Measurements from ENCODE around the gene HAAO.

HAAO gene

DNA sequence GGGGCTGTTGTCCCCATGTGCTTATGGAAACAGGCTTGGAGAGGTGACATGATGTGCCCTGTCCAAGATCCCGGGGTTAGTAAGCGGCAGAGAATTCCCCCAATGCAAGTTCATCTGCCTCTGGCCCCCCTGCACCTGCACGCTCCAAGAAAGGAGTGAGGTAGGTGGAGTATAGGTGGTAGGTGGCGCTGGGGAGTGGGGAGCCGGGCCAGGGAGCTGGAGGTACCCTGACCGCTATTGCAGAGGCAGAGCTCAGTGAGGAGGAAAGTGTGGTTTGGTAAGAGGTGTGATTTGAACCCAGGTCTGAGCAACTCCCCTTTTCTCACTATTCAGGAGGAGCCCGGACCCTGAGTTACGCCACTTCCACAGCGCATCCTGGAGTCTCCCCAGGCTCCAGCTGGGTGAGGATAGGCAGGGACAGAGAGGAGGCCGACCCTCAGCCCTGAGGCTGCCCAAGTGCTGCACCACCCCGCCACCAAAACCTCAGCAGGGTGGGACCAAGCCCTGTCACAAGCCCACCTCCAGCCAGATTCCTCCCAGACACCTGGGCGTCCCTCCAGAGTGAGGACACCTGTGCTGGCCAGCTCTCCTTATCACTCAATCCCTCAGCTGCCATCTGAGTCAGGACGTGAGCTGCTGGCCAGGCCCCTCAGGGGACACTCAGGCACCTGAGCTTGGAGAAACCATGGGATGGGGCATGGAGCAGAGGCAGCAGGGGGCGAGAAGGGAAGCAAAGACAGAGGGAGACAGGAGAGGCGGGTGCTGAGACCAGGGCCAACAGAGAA is 5.6 kb downstream of the HAAO start:
- Histone ChIP-seq H3K36me3 (ENCODE audit: control insufficient read depth in 2 of 2, insufficient read depth in 2 of 2, low read length in 2 of 2) (peaks cover 0 to 4% of the 10 kb centered on the region in 2 donors), H3K27ac (ENCODE audit: low read depth in 2 of 2, low read length in 2 of 2) (peak overlapping the region; percentile 13 to 21), H3K4me1 (ENCODE audit: control insufficient read depth in 2 of 2, insufficient read depth in 2 of 2, low read length in 2 of 2) (peaks cover 11 to 12% of the 10 kb centered on the region in 2 donors), H3K4me3 (ENCODE audit: low read length in 2 of 2) (no peak overlapping the region), H3K9ac (ENCODE audit: low read depth in 1 of 2, low read length in 2 of 2) (no peak overlapping the region), H3K27me3 (ENCODE audit: control insufficient read depth in 2 of 2, insufficient read depth in 2 of 2, low read length in 2 of 2) (no peaks in the 10 kb centered on the region), H3K9me3 (ENCODE audit: control insufficient read depth in 2 of 2, low read length in 2 of 2) (no peaks in the 10 kb centered on the region)

GRCh38 chr2:42784204-42784880 is 8.0 kb downstream of the HAAO start:
- H3K9ac ChIP-seq (ENCODE audit: low read depth in 1 of 2, low read length in 2 of 2), result no peak overlapping the region

DNA sequence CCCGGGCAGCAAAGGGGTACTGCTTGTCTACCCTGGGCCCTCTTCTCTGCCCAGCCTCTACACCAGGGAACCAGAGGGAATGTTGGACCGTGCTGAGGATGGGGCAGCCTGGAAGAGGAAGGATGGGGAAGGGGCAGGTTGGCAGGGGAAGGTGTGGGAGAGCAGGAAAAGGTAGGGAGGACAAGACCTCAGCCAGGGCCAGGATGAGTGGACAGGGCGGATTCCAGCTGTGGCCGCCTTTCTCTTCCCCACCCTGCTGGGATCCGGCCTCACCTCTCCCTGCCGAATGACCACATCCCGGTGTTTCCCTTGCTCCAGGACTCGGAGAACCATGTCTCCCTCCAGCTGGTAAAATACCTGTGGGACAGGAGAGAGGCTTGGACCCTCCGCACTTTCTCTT is 8.9 kb downstream of the HAAO start:
- Histone ChIP-seq H3K4me1 (ENCODE audit: control insufficient read depth in 2 of 2, insufficient read depth in 2 of 2, low read length in 2 of 2) (peaks cover 3 to 9% of the 10 kb centered on the region in 2 donors), H3K4me3 (ENCODE audit: low read length in 2 of 2) (no peak overlapping the region), H3K9ac (ENCODE audit: low read depth in 1 of 2, low read length in 2 of 2) (no peak overlapping the region), H3K9me3 (ENCODE audit: control insufficient read depth in 2 of 2, low read length in 2 of 2) (no peaks in the 10 kb centered on the region), H3K27me3 (ENCODE audit: control insufficient read depth in 2 of 2, insufficient read depth in 2 of 2, low read length in 2 of 2) (no peaks in the 10 kb centered on the region), H3K36me3 (ENCODE audit: control insufficient read depth in 2 of 2, insufficient read depth in 2 of 2, low read length in 2 of 2) (peaks cover 0 to 5% of the 10 kb centered on the region in 2 donors), H3K27ac (ENCODE audit: low read depth in 2 of 2, low read length in 2 of 2) (no peak overlapping the region)

More at GRCh38 chr2:42784204-42784880, 8.0 kb downstream of the HAAO start:
- Histone ChIP-seq H3K27me3 (ENCODE audit: control insufficient read depth in 2 of 2, insufficient read depth in 2 of 2, low read length in 2 of 2) (no peaks in the 10 kb centered on the region), H3K27ac (ENCODE audit: low read depth in 2 of 2, low read length in 2 of 2) (no peak overlapping the region), H3K36me3 (ENCODE audit: control insufficient read depth in 2 of 2, insufficient read depth in 2 of 2, low read length in 2 of 2) (peaks cover 0 to 4% of the 10 kb centered on the region in 2 donors), H3K4me3 (ENCODE audit: low read length in 2 of 2) (no peak overlapping the region), H3K4me1 (ENCODE audit: control insufficient read depth in 2 of 2, insufficient read depth in 2 of 2, low read length in 2 of 2) (peaks cover 3 to 9% of the 10 kb centered on the region in 2 donors), H3K9me3 (ENCODE audit: control insufficient read depth in 2 of 2, low read length in 2 of 2) (no peaks in the 10 kb centered on the region)

DNA sequence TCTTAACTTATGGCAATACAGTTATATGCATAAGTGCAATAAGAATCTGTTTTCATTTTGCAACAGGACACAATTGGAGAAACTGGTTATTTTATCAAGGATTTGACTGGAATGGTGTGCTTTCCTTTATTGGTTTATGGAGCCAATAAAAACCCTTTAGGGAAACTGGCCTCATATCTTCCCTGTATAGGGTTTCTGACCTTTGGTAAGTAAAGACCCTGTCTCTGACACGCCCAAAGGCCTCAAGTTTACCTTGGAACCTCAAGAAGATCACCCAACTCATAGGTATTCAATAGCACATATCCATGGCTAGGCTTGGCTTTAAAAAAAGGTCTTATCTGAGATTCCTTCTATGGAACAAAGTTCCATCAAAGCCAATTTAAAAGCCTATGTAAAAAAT is 11.2 kb downstream of the HAAO start:
- Histone ChIP-seq H3K4me1 (ENCODE audit: control insufficient read depth in 2 of 2, insufficient read depth in 2 of 2, low read length in 2 of 2) (no peaks in the 10 kb centered on the region), H3K9ac (ENCODE audit: low read depth in 1 of 2, low read length in 2 of 2) (no peak overlapping the region), H3K4me3 (ENCODE audit: low read length in 2 of 2) (no peak overlapping the region), H3K27me3 (ENCODE audit: control insufficient read depth in 2 of 2, insufficient read depth in 2 of 2, low read length in 2 of 2) (no peaks in the 10 kb centered on the region), H3K27ac (ENCODE audit: low read depth in 2 of 2, low read length in 2 of 2) (no peak overlapping the region), H3K9me3 (ENCODE audit: control insufficient read depth in 2 of 2, low read length in 2 of 2) (no peaks in the 10 kb centered on the region), H3K36me3 (ENCODE audit: control insufficient read depth in 2 of 2, insufficient read depth in 2 of 2, low read length in 2 of 2) (peaks cover 0 to 6% of the 10 kb centered on the region in 2 donors)

GRCh38 chr2:42777883-42778805 is 14.2 kb downstream of the HAAO start:
- Histone ChIP-seq H3K27ac (ENCODE audit: low read depth in 2 of 2, low read length in 2 of 2) (no peak overlapping the region), H3K9ac (ENCODE audit: low read depth in 1 of 2, low read length in 2 of 2) (no peak overlapping the region), H3K9me3 (ENCODE audit: control insufficient read depth in 2 of 2, low read length in 2 of 2) (no peaks in the 10 kb centered on the region), H3K36me3 (ENCODE audit: control insufficient read depth in 2 of 2, insufficient read depth in 2 of 2, low read length in 2 of 2) (peaks cover 0 to 5% of the 10 kb centered on the region in 2 donors), H3K27me3 (ENCODE audit: control insufficient read depth in 2 of 2, insufficient read depth in 2 of 2, low read length in 2 of 2) (no peaks in the 10 kb centered on the region), H3K4me1 (ENCODE audit: control insufficient read depth in 2 of 2, insufficient read depth in 2 of 2, low read length in 2 of 2) (no peaks in the 10 kb centered on the region), H3K4me3 (ENCODE audit: low read length in 2 of 2) (no peak overlapping the region)

- H3K27me3 ChIP-seq (ENCODE audit: control insufficient read depth in 2 of 2, insufficient read depth in 2 of 2, low read length in 2 of 2), result no peaks in the 10 kb centered on the region
- H3K4me3 ChIP-seq (ENCODE audit: low read length in 2 of 2), result no peak overlapping the region
- no peaks in the 10 kb centered on the region for H3K9me3 ChIP-seq (ENCODE audit: control insufficient read depth in 2 of 2, low read length in 2 of 2)
- no peak overlapping the region for H3K9ac ChIP-seq (ENCODE audit: low read depth in 1 of 2, low read length in 2 of 2)
- peaks cover 0 to 2% of the 10 kb centered on the region in 2 donors for H3K36me3 ChIP-seq (ENCODE audit: control insufficient read depth in 2 of 2, insufficient read depth in 2 of 2, low read length in 2 of 2)
- no peak overlapping the region for H3K27ac ChIP-seq (ENCODE audit: low read depth in 2 of 2, low read length in 2 of 2)
- no peaks in the 10 kb centered on the region for H3K4me1 ChIP-seq (ENCODE audit: control insufficient read depth in 2 of 2, insufficient read depth in 2 of 2, low read length in 2 of 2)
Observed at GRCh38 chr2:42775810-42776209, 16.6 kb downstream of the HAAO start.

DNA sequence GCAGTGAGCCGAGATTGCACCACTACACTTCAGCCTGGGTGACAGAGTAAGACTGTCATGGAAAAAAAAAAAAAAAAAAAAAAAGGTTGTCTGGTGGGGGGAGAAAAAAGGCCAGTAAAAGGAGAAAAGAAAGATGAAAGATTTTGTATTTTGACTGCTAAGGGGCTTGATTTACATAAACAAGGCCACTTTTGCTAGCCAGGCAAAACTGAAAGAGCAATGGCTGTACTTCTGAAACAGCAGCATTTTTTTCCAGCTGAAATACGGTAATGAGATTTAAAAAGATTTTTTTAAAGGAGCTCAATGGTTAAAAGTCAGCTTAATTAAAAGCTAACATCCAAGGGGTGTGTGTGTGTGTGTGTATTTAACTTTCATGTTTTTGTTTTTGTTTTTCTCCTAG is 17.2 kb downstream of the HAAO start:
- no peaks in the 10 kb centered on the region for H3K9me3 ChIP-seq (ENCODE audit: control insufficient read depth in 2 of 2, low read length in 2 of 2)
- no peak overlapping the region for H3K4me3 ChIP-seq (ENCODE audit: low read length in 2 of 2)
- no peaks in the 10 kb centered on the region for H3K27me3 ChIP-seq (ENCODE audit: control insufficient read depth in 2 of 2, insufficient read depth in 2 of 2, low read length in 2 of 2)
- H3K4me1 ChIP-seq (ENCODE audit: control insufficient read depth in 2 of 2, insufficient read depth in 2 of 2, low read length in 2 of 2), result no peaks in the 10 kb centered on the region
- no peak overlapping the region for H3K27ac ChIP-seq (ENCODE audit: low read depth in 2 of 2, low read length in 2 of 2)
- H3K36me3 ChIP-seq (ENCODE audit: control insufficient read depth in 2 of 2, insufficient read depth in 2 of 2, low read length in 2 of 2), result peaks cover 0 to 2% of the 10 kb centered on the region in 2 donors
- no peak overlapping the region for H3K9ac ChIP-seq (ENCODE audit: low read depth in 1 of 2, low read length in 2 of 2)

DNA sequence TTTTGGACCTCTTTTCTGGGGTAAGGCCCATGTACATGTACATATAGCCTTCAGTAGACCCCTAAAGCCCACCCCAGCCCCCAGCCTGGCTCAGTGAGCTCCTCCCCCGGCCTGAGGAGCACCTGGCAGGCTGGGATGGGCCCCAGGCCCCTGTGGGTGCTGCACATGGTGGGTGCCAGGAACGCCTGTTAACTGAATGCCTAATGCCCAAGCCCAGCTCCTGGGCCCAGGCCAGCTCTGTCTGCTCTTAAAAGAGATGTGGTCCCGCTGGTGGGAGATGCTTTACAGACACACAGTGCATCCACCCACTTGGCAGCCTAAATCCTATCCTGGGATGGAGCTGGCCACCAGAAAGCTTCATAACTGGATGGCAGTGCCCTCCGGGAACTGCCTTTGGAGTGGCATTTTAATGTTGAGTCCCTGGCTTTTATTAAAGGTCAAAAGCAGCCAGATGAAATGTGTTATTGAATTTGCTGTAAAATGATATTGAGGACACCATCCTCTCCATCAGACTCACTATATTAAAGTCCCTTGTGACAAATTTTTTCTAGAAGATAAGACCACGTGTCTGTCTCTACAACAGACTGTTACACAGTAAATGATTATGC is 20.7 kb downstream of the HAAO start:
- H3K36me3 ChIP-seq (ENCODE audit: control insufficient read depth in 2 of 2, insufficient read depth in 2 of 2, low read length in 2 of 2), result no peaks in the 10 kb centered on the region
- H3K27me3 ChIP-seq (ENCODE audit: control insufficient read depth in 2 of 2, insufficient read depth in 2 of 2, low read length in 2 of 2), result no peaks in the 10 kb centered on the region
- no peak overlapping the region for H3K27ac ChIP-seq (ENCODE audit: low read depth in 2 of 2, low read length in 2 of 2)
- H3K4me3 ChIP-seq (ENCODE audit: low read length in 2 of 2), result no peak overlapping the region
- H3K9me3 ChIP-seq (ENCODE audit: control insufficient read depth in 2 of 2, low read length in 2 of 2), result no peaks in the 10 kb centered on the region
- no peak overlapping the region for H3K9ac ChIP-seq (ENCODE audit: low read depth in 1 of 2, low read length in 2 of 2)
- no peaks in the 10 kb centered on the region for H3K4me1 ChIP-seq (ENCODE audit: control insufficient read depth in 2 of 2, insufficient read depth in 2 of 2, low read length in 2 of 2)

- Histone ChIP-seq H3K27ac (ENCODE audit: low read depth in 2 of 2, low read length in 2 of 2) (no peak overlapping the region), H3K9ac (ENCODE audit: low read depth in 1 of 2, low read length in 2 of 2) (no peak overlapping the region), H3K9me3 (ENCODE audit: control insufficient read depth in 2 of 2, low read length in 2 of 2) (no peaks in the 10 kb centered on the region)
Observed at GRCh38 chr2:42770288-42771131, 21.9 kb downstream of the HAAO start.

More at GRCh38 chr2:42770288-42771131, 21.9 kb downstream of the HAAO start:
- Histone ChIP-seq H3K27me3 (ENCODE audit: control insufficient read depth in 2 of 2, insufficient read depth in 2 of 2, low read length in 2 of 2) (no peaks in the 10 kb centered on the region), H3K36me3 (ENCODE audit: control insufficient read depth in 2 of 2, insufficient read depth in 2 of 2, low read length in 2 of 2) (no peaks in the 10 kb centered on the region), H3K4me3 (ENCODE audit: low read length in 2 of 2) (no peak overlapping the region), H3K4me1 (ENCODE audit: control insufficient read depth in 2 of 2, insufficient read depth in 2 of 2, low read length in 2 of 2) (no peaks in the 10 kb centered on the region)

Measured in mucosa of rectum (tissue), 2 donors.